CD4-positive, alpha-beta T cell (primary cell): ENCODE measurements around the gene CLTCL1. TPM values are rescaled to one million over a fixed set of nuclear protein-coding genes. Genes with fewer than 3 reads are reported as not detected.

ENCODE experiments used
- ATAC-seq: fragments of 200-7000 bp; cut with Tn5 transposase; one replicate; pipeline ENCODE4 v1.10.0; 2022; ENCODE audit warnings: mild to moderate bottlenecking; ENCODE audit not compliant: poor library complexity
- CTCF ChIA-PET: fragments of 350-600 bp; sonication (Branson Sonifier 250); formaldehyde crosslinking; loops from one replicate; lab custom pipeline; 2021; ENCODE audit warnings: antibody characterized with exemption, inconsistent platforms; lab: Charles Lee
- POLR2A ChIA-PET: fragments of 350-600 bp; sonication (Branson Sonifier 250); formaldehyde crosslinking; loops from one replicate; lab custom pipeline; 2021; ENCODE audit warnings: antibody characterized with exemption, inconsistent platforms; lab: Charles Lee
- DNase-seq, 14 experiments: peaks; one replicate each; pipeline ENCODE4 v3.0.0-alpha.2; 2013 to 2020; ENCODE audit warnings: mixed read lengths in 2 of 14
- H3K27ac ChIP-seq, 2 donors: one replicate each; pipeline versions ENCODE4 v1.5.1 to v1.7.0; 2013; ENCODE audit warnings: low read length in 2 of 2, low read depth in 1 of 2, mild to moderate bottlenecking in 1 of 2
- H3K27me3 ChIP-seq, 2 experiments: 1 replicate in 1 of 2; 2 replicates in 1 of 2; pipeline versions ENCODE4 v1.6.1 to v1.7.0; 2013; ENCODE audit warnings: low read length in 2 of 2, control low read depth in 1 of 2, mild to moderate bottlenecking in 1 of 2, moderate library complexity in 1 of 2; ENCODE audit not compliant: insufficient read depth in 2 of 2, control insufficient read depth in 1 of 2
- H3K36me3 ChIP-seq: one replicate; pipeline ENCODE4 v1.6.1; 2013; ENCODE audit warnings: low read length, control low read depth; ENCODE audit not compliant: insufficient read depth
- H3K4me1 ChIP-seq: one replicate; pipeline ENCODE4 v1.6.1; 2013; ENCODE audit warnings: low read length, control low read depth; ENCODE audit not compliant: insufficient read depth
- H3K4me3 ChIP-seq: one replicate; pipeline ENCODE4 v1.5.1; 2013; ENCODE audit warnings: mild to moderate bottlenecking, low read length, moderate library complexity
- H3K9me3 ChIP-seq, 2 experiments: 1 replicate in 1 of 2; 2 replicates in 1 of 2; pipeline versions ENCODE4 v1.6.1 to v1.7.0; 2013; ENCODE audit warnings: low read length in 2 of 2, mild to moderate bottlenecking in 2 of 2, control low read depth in 1 of 2, moderate library complexity in 1 of 2; ENCODE audit not compliant: control insufficient read depth in 1 of 2, insufficient read depth in 1 of 2
- H3K27ac Mint-ChIP-seq: one replicate; pipeline ENCODE4 v1.8.0; 2020; ENCODE audit warnings: mixed read lengths
- H3K27me3 Mint-ChIP-seq: one replicate; pipeline ENCODE4 v1.8.0; 2021; ENCODE audit warnings: mixed read lengths
- H3K36me3 Mint-ChIP-seq: one replicate; pipeline ENCODE4 v1.8.0; 2021; ENCODE audit warnings: low read depth, mixed read lengths
- H3K4me1 Mint-ChIP-seq: one replicate; pipeline ENCODE4 v1.8.0; 2021; ENCODE audit warnings: low read depth, mixed read lengths
- H3K4me3 Mint-ChIP-seq: one replicate; pipeline ENCODE4 v1.8.0; 2020; ENCODE audit warnings: mild to moderate bottlenecking, mixed read lengths
- H3K9me3 Mint-ChIP-seq: one replicate; pipeline ENCODE4 v1.8.0; 2020; ENCODE audit warnings: mixed read lengths
- CTCF ChIP-seq: fragments of 200-600 bp; IDR thresholded peaks from one replicate; pipeline ENCODE4 v1.8.0; 2022; ENCODE audit warnings: antibody characterized with exemption, mild to moderate bottlenecking
- intact Hi-C, 2 experiments: fragments of 100-400 bp; cut with DNase I in 1 of 2; cut with micrococcal nuclease in 1 of 2; formaldehyde crosslinking; loops; one replicate each; pipeline versions ENCODE4 v1.15.1 to v1.9.0; 2023 to 2025; cut with DNase I, micrococcal nuclease
- total RNA-seq, 174 experiments: library from RNA in 2 of 174; stranded (reverse) in 2 of 174; gene quantifications; one replicate each; pipeline ENCODE4 v1.2.3 and lab custom pipeline; 2021 to 2026

The CLTCL1 gene
- total RNA-seq, 2 experiments from 2014 or later = 0.52 to 1.5 TPM

DNA sequence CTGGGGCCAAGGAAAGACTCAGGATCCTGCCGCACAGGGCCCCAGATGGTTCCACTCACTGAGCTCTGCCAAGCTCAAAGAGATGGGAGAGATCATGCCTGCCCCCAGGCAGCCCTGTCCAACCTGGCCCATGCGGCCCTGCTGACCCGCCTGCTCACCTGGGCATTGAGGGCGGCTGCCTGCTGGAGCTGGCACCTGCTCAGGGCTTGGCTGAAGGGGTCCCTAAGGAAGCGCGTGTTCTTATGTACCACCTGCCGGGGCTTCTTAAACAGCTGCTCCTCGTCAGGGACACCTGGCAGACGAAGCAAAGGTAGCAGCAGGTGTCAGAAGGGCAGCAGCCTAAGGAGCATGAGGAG lies 152.5 kb downstream of the CLTCL1 start:
- no peaks in the 10 kb centered on the region for H3K27me3 Mint-ChIP-seq
- DNase-seq (no peak), ATAC-seq (no peak)
- H3K4me1 ChIP-seq = peaks cover 16% of the 10 kb centered on the region
- peaks cover 70% of the 10 kb centered on the region for H3K36me3 Mint-ChIP-seq
- H3K4me3 Mint-ChIP-seq = no peak overlapping the region
- no peak for TF ChIP-seq CTCF
- no peaks in the 10 kb centered on the region for H3K27me3 ChIP-seq
- intact Hi-C loops = no loop called here
- H3K27ac ChIP-seq = no peak overlapping the region
- peaks cover 12% of the 10 kb centered on the region for H3K4me1 Mint-ChIP-seq
- ChIA-PET POLR2A (interaction anchor here (1.0 kb wide), 1 partner anchor 17 kb away, joined by 3 read pairs; the partner anchor contains the start of gene DGCR2), CTCF (no interaction called here)
- peaks cover 84% of the 10 kb centered on the region for H3K36me3 ChIP-seq
- no peaks in the 10 kb centered on the region for H3K9me3 ChIP-seq
- no peak overlapping the region for H3K4me3 ChIP-seq
- no peak overlapping the region for H3K27ac Mint-ChIP-seq
- H3K9me3 Mint-ChIP-seq = no peaks in the 10 kb centered on the region

GRCh38 chr22:19138217-19139000 lies 153.1 kb downstream of the CLTCL1 start:
- Histone ChIP-seq H3K4me3 (no peak overlapping the region), H3K36me3 (peaks cover 90% of the 10 kb centered on the region), H3K9me3 (no peaks in the 10 kb centered on the region), H3K4me1 (peaks cover 10% of the 10 kb centered on the region), H3K27me3 (no peaks in the 10 kb centered on the region), H3K27ac (no peak overlapping the region)
- POLR2A ChIA-PET = interaction anchor here (1.0 kb wide), 1 partner anchor 16 kb away, joined by 3 read pairs; the partner anchor contains the start of gene DGCR2
- intact Hi-C loops = no loop called here
- TF ChIP-seq CTCF = no peak
- H3K27me3 Mint-ChIP-seq = no peaks in the 10 kb centered on the region
- peaks cover 71% of the 10 kb centered on the region for H3K36me3 Mint-ChIP-seq
- CTCF ChIA-PET = no interaction called here
- H3K4me3 Mint-ChIP-seq = no peak overlapping the region
- peaks cover 7% of the 10 kb centered on the region for H3K4me1 Mint-ChIP-seq
- ATAC-seq (no peak), DNase-seq (no peak)
- H3K9me3 Mint-ChIP-seq = no peaks in the 10 kb centered on the region
- no peak overlapping the region for H3K27ac Mint-ChIP-seq

DNA sequence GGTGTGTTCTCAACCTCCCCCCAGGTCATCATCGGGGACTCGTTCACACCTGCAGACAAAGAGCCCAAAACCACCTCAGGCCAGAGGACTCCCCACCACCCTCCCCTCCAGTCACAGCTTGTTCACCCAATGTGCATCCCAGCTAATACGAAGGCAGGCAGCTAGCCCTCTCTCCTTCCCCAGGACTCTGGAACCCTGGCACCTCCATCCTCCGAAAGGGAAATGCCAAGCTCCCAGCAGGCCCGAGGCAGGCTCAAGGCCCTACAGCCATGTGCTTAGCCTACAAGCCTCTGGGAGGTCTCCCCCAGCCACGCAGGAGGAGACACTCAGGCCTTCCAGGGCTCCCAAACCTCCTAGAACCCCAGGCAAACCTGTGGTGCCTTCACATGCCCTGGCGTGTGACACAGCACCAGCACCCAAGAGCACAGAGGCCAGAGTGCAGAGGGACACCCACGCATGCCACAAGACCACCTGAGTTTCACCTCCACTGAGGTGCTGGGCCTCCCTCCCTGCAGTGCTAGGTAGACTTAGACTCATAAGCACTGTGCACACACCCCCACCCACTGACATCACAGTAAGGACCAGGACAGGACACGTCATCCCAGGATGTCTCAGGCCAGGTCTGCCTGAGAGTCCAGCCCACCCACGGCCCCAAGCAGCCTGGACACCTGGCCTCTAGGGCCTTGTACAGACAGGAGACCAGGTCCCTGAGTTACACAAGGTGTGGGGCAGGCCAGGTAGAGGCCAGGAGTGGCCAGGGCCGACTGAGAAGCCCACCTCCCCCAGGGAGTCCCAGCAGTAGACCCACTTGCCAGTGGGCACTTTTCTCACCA lies 153.9 kb downstream of the CLTCL1 start:
- DNase-seq (no peak), ATAC-seq (no peak)
- peaks cover 79% of the 10 kb centered on the region for H3K36me3 Mint-ChIP-seq
- intact Hi-C loops = no loop called here
- Histone ChIP-seq H3K27me3 (no peaks in the 10 kb centered on the region), H3K36me3 (peaks cover 90% of the 10 kb centered on the region), H3K4me3 (no peak overlapping the region), H3K9me3 (no peaks in the 10 kb centered on the region), H3K4me1 (peaks cover 3% of the 10 kb centered on the region), H3K27ac (no peak overlapping the region)
- no peak overlapping the region for H3K4me3 Mint-ChIP-seq
- peaks cover 4% of the 10 kb centered on the region for H3K4me1 Mint-ChIP-seq
- ChIA-PET CTCF (no interaction called here), POLR2A (no interaction called here)
- H3K27ac Mint-ChIP-seq = no peak overlapping the region
- no peaks in the 10 kb centered on the region for H3K9me3 Mint-ChIP-seq
- no peaks in the 10 kb centered on the region for H3K27me3 Mint-ChIP-seq
- no peak for TF ChIP-seq CTCF
